Natural killer cell treated with Interleukin-12 subunit alpha and Interleukin-12 subunit beta and Interleukin-15 and Interleukin-18, amount 100 ng/mL, for 72 hours (primary cell): ENCODE measurements around the gene RAB40B. TPM values are rescaled to one million over a fixed set of nuclear protein-coding genes. Genes with fewer than 3 reads are reported as not detected.
A peak's percentile ranks its signal among the peaks of the same experiment; 100 is the strongest.
"Not testable (repeated sequence)": the region's sequence is repeated elsewhere in the genome, so short reads cannot be mapped to it uniquely, and the experiment has no call there.

Source experiments
- ATAC-seq, 2 donors: fragments of 150-1000 bp; cut with Tn5 transposase in 1 of 2; sonication (Bioruptor Pico), chemical (Tn5 transposase) in 1 of 2; 2 replicates each; pipeline ENCODE4 v1.10.0; 2021
- DNase-seq: peaks from one replicate; pipeline ENCODE4 v3.0.0; 2022; ENCODE audit warnings: low spot score
- H3K27ac Mint-ChIP-seq, 2 donors: 1 replicate in 1 of 2; 2 replicates in 1 of 2; pipeline ENCODE4 v1.8.0; 2022; ENCODE audit warnings: mixed read lengths in 2 of 2, mild to moderate bottlenecking in 1 of 2, moderate library complexity in 1 of 2
- H3K27me3 Mint-ChIP-seq, 2 donors: 1 replicate in 1 of 2; 2 replicates in 1 of 2; pipeline ENCODE4 v1.8.0; 2022; ENCODE audit warnings: mixed read lengths in 2 of 2
- H3K36me3 Mint-ChIP-seq: one replicate; pipeline ENCODE4 v1.8.0; 2022; ENCODE audit warnings: mixed read lengths
- H3K4me1 Mint-ChIP-seq, 2 donors: 1 replicate in 1 of 2; 2 replicates in 1 of 2; pipeline ENCODE4 v1.8.0; 2022; ENCODE audit warnings: low read depth in 2 of 2, mixed read lengths in 2 of 2, mild to moderate bottlenecking in 1 of 2
- H3K4me3 Mint-ChIP-seq: one replicate; pipeline ENCODE4 v1.8.0; 2022; ENCODE audit warnings: mixed read lengths
- H3K9me3 Mint-ChIP-seq: 2 replicates; pipeline ENCODE4 v1.8.0; 2022; ENCODE audit warnings: mixed read lengths
- total RNA-seq, 2 donors: library from RNA; stranded (reverse); gene quantifications; one replicate each; pipeline ENCODE4 v1.2.3, GENCODE V29; 2022

The RAB40B gene
- total RNA-seq, 2 donors from 2014 or later: 1.1 to 1.2 TPM

DNA sequence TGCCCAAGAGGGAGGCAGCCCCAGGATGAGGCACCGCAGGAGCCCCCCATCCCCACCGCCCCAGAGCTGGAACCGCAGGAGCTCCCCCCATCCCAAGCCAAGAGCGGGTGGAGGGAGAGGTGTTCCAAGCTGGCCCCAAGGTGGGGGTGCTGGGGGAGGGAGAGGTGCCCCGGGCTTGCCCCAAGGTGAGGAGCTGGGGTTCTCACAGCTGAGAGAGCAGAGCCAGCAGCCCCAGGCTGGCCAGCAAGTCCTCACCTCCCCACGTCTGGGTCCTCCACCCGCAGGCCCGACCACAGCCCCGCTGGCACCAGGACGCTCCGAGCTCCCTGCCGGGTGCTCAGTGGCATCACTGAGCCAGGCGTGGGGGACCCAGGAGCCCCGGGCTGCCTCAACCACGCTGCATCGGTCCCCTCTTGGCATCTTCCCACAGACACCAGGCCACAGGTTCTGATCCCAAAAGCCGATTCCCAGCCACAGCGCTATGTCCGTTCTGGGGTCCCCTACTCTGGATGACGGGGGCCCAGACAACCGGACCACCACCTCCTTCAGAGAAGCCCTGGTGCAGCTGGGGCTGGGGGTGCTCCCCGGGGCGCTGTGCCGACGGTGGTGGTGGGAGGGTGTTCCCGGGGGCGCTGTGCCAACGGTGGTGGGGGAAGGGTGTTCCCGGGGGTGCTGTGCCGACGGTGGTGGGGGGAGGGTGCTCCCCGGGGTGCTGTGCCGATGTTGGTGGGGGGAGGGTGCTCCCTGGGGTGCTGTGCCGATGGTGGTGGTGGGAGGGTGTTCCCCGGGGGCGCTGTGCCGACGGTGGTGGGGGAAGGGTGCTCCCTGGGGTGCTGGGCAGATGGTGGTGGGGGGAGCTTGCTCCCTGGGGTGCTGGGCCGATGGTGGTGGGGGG, 34.9 kb downstream of the RAB40B start:
- no peaks in the 10 kb centered on the region for H3K9me3 Mint-ChIP-seq

DNA sequence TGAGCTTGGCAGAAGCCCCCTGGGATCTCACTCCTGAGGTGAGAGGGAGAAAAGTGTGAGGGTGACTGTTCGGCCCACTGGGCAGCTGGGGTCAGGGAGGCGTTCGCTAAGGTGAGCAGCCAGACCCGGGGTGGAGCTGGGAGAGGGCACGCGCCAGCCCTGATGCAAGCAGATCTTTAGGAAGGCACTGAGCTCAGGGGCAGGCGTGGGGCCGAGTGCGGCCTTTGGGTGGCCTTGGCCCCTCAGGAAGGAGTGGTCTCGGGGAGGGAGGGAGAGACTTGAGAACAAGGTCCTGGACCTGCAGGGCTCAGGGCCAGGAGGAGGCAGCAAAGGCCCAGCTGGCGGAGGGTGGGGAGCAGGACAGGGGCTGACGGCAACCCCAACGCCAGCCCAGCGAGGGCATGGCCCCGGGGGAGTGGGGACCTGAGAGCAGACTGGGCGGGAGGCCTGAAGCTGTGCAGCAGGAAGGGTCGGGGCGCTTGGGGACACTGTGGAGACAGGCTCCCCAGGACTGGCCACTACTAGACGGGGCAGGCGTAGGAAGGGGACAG, 35.7 kb downstream of the RAB40B start:
- Mint-ChIP-seq H3K9me3 (no peaks in the 10 kb centered on the region), H3K27me3 (no peaks in the 10 kb centered on the region), H3K27ac (no peak overlapping the region), H3K4me1 (no peaks in the 10 kb centered on the region), H3K4me3 (no peak overlapping the region), H3K36me3 (no peaks in the 10 kb centered on the region)
- ATAC-seq: peak in 1 of 2 donors; percentile 26
- DNase-seq: no peak

More for the DNA sequence above, 34.9 kb downstream of the RAB40B start:
- Mint-ChIP-seq H3K36me3 (no peaks in the 10 kb centered on the region), H3K4me3 (no peak overlapping the region), H3K4me1 (peaks cover 2 to 4% of the 10 kb centered on the region in 2 donors), H3K27me3 (no peaks in the 10 kb centered on the region), H3K27ac (no peak overlapping the region)
- DNase-seq: no peak
- ATAC-seq: no peak

DNA sequence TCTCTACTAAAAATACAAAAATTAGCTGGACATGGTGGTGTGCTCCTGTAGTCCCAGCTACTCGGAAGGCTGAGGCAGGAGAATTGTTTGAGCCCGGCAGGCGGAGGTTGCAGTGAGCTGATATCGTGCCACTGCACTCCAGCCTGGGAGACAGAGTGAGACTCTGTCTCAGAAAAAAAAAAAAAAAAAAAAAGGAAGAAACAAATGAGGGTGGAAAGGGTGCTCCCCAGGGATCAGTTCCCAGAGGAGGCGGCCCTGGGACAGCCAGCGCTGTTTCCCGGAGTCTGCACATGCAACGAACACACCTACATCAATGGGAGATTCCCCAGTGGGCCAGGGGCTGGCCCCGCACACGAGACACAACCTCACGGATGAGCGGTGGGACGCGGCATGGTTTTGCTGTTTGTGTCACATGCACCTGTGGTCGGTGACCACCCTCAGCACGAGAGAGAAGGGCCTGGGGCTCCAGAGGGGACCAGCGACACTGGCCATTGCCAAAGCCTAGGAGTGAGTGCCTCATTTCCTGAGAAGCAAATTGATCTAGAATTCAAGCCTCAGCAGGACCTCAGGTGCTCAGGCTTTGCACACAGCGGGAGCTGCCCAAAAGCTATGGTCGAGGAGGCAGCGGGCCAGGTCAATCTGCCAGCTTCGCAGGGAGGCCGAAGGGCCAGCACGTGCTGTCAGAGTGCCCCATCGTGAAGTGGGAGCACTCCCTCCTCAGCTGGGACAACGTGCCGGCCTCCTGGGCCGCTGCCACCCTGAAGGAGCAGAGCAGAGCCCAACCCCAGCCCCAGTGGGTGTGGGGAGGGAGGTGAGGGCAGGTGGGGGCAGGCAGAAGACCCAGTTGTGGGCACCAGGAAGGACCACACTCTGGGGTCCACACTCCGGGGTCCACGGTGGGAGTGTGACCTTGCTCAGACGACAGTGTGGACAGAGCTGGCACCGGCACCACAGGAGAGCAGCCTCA, 36.5 kb downstream of the RAB40B start:
- no peaks in the 10 kb centered on the region for H3K27me3 Mint-ChIP-seq
- no peaks in the 10 kb centered on the region for H3K9me3 Mint-ChIP-seq
- no peak overlapping the region for H3K27ac Mint-ChIP-seq
- H3K4me1 Mint-ChIP-seq: no peaks in the 10 kb centered on the region
- H3K36me3 Mint-ChIP-seq: no peaks in the 10 kb centered on the region
- ATAC-seq (no peak), DNase-seq (no peak)
- H3K4me3 Mint-ChIP-seq: no peak overlapping the region

DNA sequence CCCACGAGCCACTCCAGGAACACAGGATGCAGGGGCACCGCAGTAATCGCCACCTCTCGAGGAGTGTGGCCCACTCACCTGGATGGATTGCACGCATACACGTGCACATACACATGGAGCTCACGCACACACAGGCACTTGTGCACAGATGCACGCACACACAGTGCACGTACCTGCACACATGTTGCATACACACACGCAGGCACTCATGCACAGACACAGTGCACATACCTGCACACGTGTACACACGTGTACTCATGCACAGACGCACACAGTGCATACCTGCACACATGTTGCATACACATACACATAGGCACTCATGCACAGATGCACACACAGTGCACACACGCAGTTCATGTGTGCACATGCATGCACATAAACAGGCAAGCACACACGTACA, 38.6 kb downstream of the RAB40B start:
- no peaks in the 10 kb centered on the region for H3K4me1 Mint-ChIP-seq
- H3K4me3 Mint-ChIP-seq: no peak overlapping the region
- ATAC-seq (no peak), DNase-seq (no peak)
- H3K27ac Mint-ChIP-seq: no peak overlapping the region
- no peaks in the 10 kb centered on the region for H3K9me3 Mint-ChIP-seq
- no peaks in the 10 kb centered on the region for H3K27me3 Mint-ChIP-seq
- H3K36me3 Mint-ChIP-seq: no peaks in the 10 kb centered on the region

DNA sequence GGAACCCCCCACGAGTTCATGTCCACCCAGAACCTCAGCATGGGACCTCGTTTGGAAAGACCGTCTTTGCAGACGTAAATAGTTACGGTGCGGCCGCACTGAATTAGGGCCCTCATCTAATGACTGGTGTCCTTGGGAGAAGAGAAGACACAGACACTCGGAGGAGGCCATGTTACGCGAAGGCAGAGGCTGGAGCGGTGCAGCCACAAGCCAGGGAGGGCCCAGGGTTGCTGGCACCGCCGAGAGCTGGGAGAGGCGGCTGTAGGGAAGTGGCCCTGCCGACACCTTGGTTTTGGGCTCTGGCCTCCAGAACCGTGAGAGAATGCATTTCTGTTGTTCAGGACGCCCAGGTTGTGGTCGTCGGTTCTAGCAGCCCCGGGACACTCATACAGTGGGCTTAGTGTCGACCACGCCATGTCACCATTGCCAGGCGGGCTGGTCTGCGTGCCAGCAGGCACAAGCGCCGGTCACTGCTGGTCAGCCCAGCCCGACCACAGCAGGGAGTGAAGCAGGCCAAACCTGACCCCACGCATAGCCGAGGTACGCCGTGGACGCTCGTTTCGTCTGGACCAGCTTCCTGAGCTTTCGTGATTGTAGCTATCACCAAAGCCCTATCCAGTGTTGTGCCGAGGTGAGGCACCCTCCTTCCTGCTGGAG, 39.6 kb downstream of the RAB40B start:
- ATAC-seq (no peak), DNase-seq (no peak)
- H3K27ac Mint-ChIP-seq: no peak overlapping the region

DNA sequence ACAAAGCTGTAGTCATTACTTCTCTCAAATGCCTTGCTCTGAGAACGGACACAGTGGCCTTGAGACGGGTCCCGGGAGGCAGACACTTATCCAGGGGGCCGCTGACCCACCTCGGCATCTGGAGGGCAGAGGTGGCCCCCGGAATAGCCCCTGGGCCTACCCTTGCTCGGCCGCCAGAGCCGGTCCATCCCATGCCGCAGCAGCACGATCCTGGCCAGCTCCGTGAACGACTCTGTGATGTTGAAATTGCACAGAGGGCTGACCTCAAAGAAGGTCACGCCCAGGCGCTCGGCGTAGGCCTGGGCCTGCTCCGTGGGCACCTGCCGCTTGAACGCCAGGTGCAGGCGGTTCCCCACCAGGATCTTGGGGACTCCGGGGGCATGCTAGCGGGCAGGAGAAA, 40.2 kb downstream of the RAB40B start:
- ATAC-seq (no peak), DNase-seq (no peak)
- Mint-ChIP-seq H3K36me3 (no peaks in the 10 kb centered on the region), H3K4me1 (no peaks in the 10 kb centered on the region), H3K4me3 (no peak overlapping the region), H3K27me3 (no peaks in the 10 kb centered on the region), H3K9me3 (no peaks in the 10 kb centered on the region), H3K27ac (no peak overlapping the region)

More for the DNA sequence above, 39.6 kb downstream of the RAB40B start:
- Mint-ChIP-seq H3K9me3 (no peaks in the 10 kb centered on the region), H3K4me1 (no peaks in the 10 kb centered on the region), H3K4me3 (no peak overlapping the region), H3K27me3 (no peaks in the 10 kb centered on the region), H3K36me3 (no peaks in the 10 kb centered on the region)

DNA sequence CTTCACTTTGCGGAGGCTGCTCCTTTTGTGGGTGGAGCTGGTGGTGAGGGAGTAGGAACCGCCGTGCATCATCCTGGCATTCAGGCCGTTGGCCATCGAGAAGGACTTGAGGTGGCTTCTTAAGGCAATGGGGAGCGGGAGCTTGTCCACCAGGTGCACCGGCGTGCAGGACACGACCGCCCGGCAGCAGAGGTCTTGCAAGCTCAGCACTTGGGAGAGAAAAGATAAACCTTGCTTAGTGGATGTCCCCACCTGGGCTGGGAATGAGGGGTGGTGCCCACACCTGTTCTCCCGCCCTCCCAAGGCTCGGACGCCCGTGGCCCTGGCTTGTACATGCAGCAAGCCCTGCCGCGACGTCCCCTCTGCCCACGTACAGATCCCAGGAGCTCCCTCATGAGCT, 40.6 kb downstream of the RAB40B start:
- H3K36me3 Mint-ChIP-seq: no peaks in the 10 kb centered on the region
- ATAC-seq: no peak
- no peak overlapping the region for H3K4me3 Mint-ChIP-seq
- H3K27ac Mint-ChIP-seq: no peak overlapping the region
- no peaks in the 10 kb centered on the region for H3K9me3 Mint-ChIP-seq
- no peak for DNase-seq
- H3K4me1 Mint-ChIP-seq: no peaks in the 10 kb centered on the region
- no peaks in the 10 kb centered on the region for H3K27me3 Mint-ChIP-seq

DNA sequence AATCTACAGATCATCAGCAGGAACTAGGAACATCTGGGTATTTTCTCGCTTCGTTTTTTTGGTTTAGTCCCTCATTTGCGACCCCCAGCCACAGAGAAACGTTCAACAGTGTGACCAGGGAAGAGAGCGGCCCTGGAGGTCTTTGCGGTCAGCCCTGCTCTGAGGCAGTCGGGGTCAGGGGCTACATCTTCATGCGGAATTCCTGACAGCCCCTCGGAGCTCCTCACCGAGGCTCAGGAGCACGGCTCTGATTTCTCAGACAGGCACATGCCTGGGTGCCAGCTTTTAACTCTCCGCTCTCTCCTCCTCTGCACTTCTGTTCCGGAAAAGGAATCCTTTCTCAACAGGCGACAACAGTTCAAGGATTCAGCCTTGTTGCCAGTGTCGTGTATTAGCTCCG, 42.2 kb downstream of the RAB40B start:
- no peaks in the 10 kb centered on the region for H3K36me3 Mint-ChIP-seq
- H3K4me1 Mint-ChIP-seq: no peaks in the 10 kb centered on the region
- no peak overlapping the region for H3K27ac Mint-ChIP-seq
- H3K27me3 Mint-ChIP-seq: no peaks in the 10 kb centered on the region
- no peak overlapping the region for H3K4me3 Mint-ChIP-seq
- no peaks in the 10 kb centered on the region for H3K9me3 Mint-ChIP-seq
- DNase-seq (no peak), ATAC-seq (no peak)

DNA sequence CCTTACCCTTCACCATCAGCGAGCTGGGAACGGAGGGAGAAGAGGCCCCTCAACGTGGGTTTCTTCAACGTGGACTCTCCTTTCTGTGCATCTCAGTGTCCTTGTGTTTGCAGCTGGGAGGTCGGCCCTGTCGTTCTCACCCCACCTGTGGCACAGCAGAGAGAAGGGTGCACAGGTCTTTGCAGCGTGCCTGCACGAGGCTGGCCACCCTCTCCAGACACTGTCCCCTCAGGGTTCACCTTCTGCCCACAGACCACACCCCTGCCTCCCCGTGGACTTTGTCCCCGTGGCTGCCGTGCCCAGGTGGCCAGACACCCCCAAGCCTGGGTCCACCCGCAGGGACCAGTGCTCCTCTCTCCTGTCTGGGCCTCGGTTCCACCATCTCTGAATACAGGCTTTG, 43.0 kb downstream of the RAB40B start:
- ATAC-seq (no peak), DNase-seq (no peak)
- no peak overlapping the region for H3K27ac Mint-ChIP-seq
- no peaks in the 10 kb centered on the region for H3K9me3 Mint-ChIP-seq
- no peaks in the 10 kb centered on the region for H3K36me3 Mint-ChIP-seq
- H3K4me3 Mint-ChIP-seq: no peak overlapping the region
- H3K4me1 Mint-ChIP-seq: no peaks in the 10 kb centered on the region
- no peaks in the 10 kb centered on the region for H3K27me3 Mint-ChIP-seq

DNA sequence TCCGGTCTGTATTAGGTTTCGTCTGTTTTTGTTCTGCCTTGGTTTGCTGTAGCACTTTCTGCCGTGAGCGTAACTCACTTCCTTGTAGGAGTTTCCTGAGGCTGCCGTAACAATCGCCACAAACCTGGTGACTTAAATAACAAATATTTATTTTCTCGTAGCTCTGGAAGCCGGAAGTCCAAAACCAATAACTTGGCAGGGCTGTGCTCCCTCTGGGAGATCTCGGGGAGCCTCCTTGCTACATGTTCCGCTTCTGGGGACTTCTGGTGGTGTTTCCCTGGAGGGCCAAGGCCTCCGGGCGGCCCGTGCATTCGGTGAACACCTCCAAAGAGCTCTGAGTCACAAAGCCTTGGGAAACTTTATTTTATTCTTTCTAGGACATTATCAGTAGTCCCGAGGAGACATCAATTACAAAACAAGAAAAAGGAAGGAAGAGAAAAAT, 43.4 kb downstream of the RAB40B start:
- H3K9me3 Mint-ChIP-seq: no peaks in the 10 kb centered on the region
- H3K27ac Mint-ChIP-seq: no peak overlapping the region
- H3K36me3 Mint-ChIP-seq: no peaks in the 10 kb centered on the region
- no peaks in the 10 kb centered on the region for H3K4me1 Mint-ChIP-seq
- ATAC-seq (no peak), DNase-seq (no peak)
- H3K4me3 Mint-ChIP-seq: no peak overlapping the region
- H3K27me3 Mint-ChIP-seq: no peaks in the 10 kb centered on the region

DNA sequence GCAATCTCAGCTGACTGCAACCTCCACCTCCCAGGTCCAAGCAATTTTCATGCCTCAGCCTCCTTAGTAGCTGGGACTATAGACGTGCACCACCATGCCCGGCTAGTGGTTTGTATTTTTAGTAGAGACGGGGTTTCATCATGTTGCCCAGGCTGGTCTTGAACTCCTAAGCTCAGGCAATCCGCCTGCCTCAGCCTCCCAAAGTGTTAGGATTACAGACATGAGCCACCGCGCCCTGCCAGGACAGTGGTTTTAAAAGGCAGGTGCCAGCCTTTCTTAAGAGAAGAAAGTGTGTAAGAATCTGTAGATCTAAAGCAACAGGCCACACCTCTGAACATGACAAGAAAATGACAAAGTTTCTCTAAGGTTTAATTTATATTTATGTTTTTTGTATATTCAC, 43.9 kb downstream of the RAB40B start:
- not testable (repeated sequence) for H3K27me3 Mint-ChIP-seq, DNase-seq, ATAC-seq, H3K36me3 Mint-ChIP-seq, H3K4me3 Mint-ChIP-seq, H3K27ac Mint-ChIP-seq, H3K9me3 Mint-ChIP-seq, H3K4me1 Mint-ChIP-seq

DNA sequence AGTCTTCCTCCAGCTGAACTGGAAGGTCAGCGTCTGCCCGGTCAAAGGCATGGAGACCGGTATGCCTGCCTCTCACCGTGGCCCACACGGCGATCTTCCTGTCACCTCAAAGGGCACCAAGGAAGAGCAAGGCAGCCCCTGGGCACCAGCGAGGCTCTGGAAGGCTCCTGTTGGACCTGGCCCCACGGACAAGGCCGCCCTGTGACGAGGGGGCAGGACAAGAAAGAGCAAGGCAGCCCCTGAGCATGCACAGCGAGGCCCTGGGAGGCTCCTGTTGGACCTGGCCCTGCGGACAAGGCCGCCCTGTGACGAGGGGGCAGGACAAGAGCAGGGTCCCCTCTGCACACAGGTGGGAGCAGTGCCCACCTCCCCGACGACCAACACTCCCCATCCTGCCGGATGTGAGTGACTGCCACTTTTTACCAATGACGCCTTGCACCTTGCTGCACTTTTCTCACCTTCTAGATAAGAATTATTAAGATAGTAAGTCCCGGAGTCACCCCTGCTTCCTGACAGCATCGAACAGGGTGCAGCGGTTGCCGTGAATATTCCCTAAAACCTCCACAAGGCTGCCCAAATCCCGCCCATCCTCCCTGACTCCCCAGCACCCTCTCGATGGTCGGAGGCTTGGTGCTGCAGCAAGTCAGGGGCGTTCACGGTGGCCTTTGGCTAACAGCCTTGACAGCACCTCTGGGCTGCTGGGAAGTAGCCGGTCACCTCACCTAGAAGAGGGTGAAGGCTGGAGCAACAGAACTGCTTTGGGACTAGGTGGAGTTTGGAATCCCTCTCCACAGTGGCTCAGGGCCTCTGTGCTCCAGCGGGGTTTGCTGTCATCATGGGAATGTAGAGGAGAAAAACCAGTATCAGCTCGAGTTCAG, 44.6 kb downstream of the RAB40B start:
- H3K4me1 Mint-ChIP-seq: peaks cover 2 to 4% of the 10 kb centered on the region in 2 donors
- H3K27me3 Mint-ChIP-seq: no peaks in the 10 kb centered on the region
- no peaks in the 10 kb centered on the region for H3K9me3 Mint-ChIP-seq
- no peak overlapping the region for H3K27ac Mint-ChIP-seq
- no peaks in the 10 kb centered on the region for H3K36me3 Mint-ChIP-seq
- ATAC-seq (no peak), DNase-seq (no peak)
- H3K4me3 Mint-ChIP-seq: no peak overlapping the region

DNA sequence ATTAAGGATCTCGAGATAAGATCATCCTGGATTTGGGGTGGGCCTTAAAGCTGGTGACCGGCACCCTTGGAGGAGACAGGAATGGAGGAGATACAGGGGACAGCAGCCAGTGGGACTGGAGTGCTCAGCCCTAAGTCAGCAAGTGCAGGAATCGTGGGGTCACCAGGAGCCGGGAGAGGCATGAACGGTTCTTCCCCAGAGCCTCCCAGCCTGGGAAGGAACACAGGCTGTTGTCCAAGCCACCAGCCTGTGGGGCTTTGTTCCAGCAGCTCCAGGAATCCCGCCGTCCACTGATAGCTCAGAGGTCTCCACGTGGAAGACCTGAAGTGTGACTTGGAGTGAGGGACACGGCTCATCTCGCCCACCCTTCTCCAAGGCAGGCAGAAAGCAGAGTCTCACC, 47.8 kb downstream of the RAB40B start:
- Mint-ChIP-seq H3K4me3 (no peak overlapping the region), H3K4me1 (peaks cover 10 to 17% of the 10 kb centered on the region in 2 donors), H3K27ac (no peak overlapping the region), H3K9me3 (no peaks in the 10 kb centered on the region), H3K36me3 (no peaks in the 10 kb centered on the region), H3K27me3 (no peaks in the 10 kb centered on the region)
- no peak for ATAC-seq
- no peak for DNase-seq
